ENCODE results near the gene CTSA.
"Not testable (repeated sequence)": the region's sequence is repeated elsewhere in the genome, so short reads cannot be mapped to it uniquely, and the experiment has no call there.

Gene CTSA

GRCh38 chr20:45894797-45895196 lies 3.7 kb downstream of the CTSA start:
- H3K4me3 ChIP-seq (replicated peaks; ENCODE audit: low read depth, low read length) = no peak overlapping the region
- DNase-seq (ENCODE audit: extremely low read depth, low read depth) = no peak
- TF ChIP-seq, protein P1, sequence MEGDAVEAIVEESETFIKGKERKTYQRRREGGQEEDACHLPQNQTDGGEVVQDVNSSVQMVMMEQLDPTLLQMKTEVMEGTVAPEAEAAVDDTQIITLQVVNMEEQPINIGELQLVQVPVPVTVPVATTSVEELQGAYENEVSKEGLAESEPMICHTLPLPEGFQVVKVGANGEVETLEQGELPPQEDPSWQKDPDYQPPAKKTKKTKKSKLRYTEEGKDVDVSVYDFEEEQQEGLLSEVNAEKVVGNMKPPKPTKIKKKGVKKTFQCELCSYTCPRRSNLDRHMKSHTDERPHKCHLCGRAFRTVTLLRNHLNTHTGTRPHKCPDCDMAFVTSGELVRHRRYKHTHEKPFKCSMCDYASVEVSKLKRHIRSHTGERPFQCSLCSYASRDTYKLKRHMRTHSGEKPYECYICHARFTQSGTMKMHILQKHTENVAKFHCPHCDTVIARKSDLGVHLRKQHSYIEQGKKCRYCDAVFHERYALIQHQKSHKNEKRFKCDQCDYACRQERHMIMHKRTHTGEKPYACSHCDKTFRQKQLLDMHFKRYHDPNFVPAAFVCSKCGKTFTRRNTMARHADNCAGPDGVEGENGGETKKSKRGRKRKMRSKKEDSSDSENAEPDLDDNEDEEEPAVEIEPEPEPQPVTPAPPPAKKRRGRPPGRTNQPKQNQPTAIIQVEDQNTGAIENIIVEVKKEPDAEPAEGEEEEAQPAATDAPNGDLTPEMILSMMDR (IDR thresholded peaks at IDR 0.05; ENCODE audit: low read depth, low read length, missing control alignments) = no peak

GRCh38 chr20:45896641-45897161 lies 5.6 kb downstream of the CTSA start:
- H3K4me3 ChIP-seq (replicated peaks; ENCODE audit: low read depth, low read length) = no peak overlapping the region
- TF ChIP-seq, protein P1 (IDR thresholded peaks at IDR 0.05; ENCODE audit: low read depth, low read length, missing control alignments) = no peak
- DNase-seq (ENCODE audit: extremely low read depth, low read depth) = no peak

DNA sequence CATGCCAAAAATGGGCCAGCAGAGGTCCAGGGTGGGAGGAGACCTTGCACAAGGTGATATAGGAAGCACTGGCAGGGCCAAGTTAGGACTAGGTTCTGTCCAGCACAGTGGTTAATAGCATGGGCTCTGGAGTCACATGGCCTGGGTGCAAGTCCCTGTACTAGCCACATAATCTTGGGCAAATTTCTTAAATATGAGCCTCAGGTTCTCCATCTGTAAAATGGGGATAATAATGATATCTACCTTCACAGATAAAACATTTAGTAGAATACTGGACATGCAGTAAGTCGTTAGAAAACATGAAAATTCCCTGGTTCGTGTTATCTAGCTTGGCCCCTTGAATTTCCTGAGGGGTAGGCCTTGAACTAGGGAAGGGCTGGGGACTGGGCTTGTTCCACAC lies 6.2 kb downstream of the CTSA start:
- DNase-seq (ENCODE audit: extremely low read depth, low read depth) = no peak
- TF ChIP-seq, protein P1 (IDR thresholded peaks at IDR 0.05; ENCODE audit: low read depth, low read length, missing control alignments) = no peak

GRCh38 chr20:45897692-45898091 lies 6.6 kb downstream of the CTSA start:
- no peak for DNase-seq (ENCODE audit: extremely low read depth, low read depth)
- no peak overlapping the region for H3K4me3 ChIP-seq (replicated peaks; ENCODE audit: low read depth, low read length)
- TF ChIP-seq, protein P1 (IDR thresholded peaks at IDR 0.05; ENCODE audit: low read depth, low read length, missing control alignments) = no peak

More for the DNA sequence above, 6.2 kb downstream of the CTSA start:
- H3K4me3 ChIP-seq (replicated peaks; ENCODE audit: low read depth, low read length) = no peak overlapping the region

DNA sequence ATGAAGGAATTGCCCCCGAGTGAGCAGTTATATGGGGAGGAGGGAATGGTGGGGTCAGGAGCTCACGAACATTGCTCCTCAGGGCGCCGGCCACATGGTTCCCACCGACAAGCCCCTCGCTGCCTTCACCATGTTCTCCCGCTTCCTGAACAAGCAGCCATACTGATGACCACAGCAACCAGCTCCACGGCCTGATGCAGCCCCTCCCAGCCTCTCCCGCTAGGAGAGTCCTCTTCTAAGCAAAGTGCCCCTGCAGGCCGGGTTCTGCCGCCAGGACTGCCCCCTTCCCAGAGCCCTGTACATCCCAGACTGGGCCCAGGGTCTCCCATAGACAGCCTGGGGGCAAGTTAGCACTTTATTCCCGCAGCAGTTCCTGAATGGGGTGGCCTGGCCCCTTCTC lies 7.2 kb downstream of the CTSA start:
- TF ChIP-seq, protein P1 (IDR thresholded peaks at IDR 0.05; ENCODE audit: low read depth, low read length, missing control alignments) = no peak
- no peak for DNase-seq (ENCODE audit: extremely low read depth, low read depth)
- no peak overlapping the region for H3K4me3 ChIP-seq (replicated peaks; ENCODE audit: low read depth, low read length)

DNA sequence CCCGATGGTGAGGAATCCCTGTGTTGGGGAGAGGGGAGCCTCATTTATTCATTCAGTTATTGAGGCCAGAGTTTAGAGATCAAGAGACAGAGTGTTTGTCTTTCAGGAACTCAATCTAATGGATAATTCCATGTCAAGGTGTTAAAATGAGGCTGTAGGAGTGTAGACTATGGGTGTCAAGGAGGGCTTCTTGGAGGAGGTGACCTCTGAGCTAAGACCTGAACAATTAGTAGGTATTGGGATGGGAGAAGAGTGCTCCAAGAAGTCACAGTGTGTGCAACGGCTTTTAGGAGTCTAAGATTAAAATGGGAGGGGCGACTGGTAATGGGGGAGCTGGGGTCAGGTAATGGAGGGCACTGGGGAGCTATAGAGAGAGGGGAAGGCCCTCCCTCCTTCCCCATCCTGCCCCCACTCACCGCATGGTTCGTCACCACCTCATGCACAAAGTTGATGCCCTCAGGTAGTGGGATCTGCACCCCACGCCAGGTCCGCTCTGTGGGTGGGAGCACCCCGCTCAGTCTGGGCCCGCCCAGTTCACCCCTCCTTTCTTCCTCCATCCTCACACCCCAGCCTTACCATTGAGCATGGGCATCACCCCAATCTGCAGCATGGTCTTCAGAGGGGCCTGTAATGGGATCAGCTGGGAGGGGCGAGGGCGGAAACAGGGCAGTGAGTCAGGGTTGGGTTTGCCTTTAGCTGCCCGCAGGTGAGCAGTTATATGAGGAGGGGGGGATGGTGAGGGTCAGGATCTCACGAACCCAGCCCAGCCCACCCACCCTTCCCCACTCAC lies 8.1 kb downstream of the CTSA start:
- TF ChIP-seq, protein P1 (IDR thresholded peaks at IDR 0.05; ENCODE audit: low read depth, low read length, missing control alignments) = no peak
- DNase-seq (ENCODE audit: extremely low read depth, low read depth) = no peak
- no peak overlapping the region for H3K4me3 ChIP-seq (replicated peaks; ENCODE audit: low read depth, low read length)

- H3K4me3 ChIP-seq (replicated peaks; ENCODE audit: low read depth, low read length); DNase-seq (ENCODE audit: extremely low read depth, low read depth): not testable (repeated sequence)
Measured at GRCh38 chr20:45901332-45901731, 10.2 kb downstream of the CTSA start.
